Activated T-helper 1 cell treated with Interleukin-2 at 50 U/mL for 16 hours (primary cell): ENCODE data around the gene IGF2BP2.
"Not testable (repeated sequence)": the region's sequence is repeated elsewhere in the genome, so short reads cannot be mapped to it uniquely, and the experiment has no call there.

Experiments used
- DNase-seq: peaks from one replicate; pipeline ENCODE4 v3.0.0-alpha.2; 2020; ENCODE audit warnings: low read depth

IGF2BP2 gene

DNA sequence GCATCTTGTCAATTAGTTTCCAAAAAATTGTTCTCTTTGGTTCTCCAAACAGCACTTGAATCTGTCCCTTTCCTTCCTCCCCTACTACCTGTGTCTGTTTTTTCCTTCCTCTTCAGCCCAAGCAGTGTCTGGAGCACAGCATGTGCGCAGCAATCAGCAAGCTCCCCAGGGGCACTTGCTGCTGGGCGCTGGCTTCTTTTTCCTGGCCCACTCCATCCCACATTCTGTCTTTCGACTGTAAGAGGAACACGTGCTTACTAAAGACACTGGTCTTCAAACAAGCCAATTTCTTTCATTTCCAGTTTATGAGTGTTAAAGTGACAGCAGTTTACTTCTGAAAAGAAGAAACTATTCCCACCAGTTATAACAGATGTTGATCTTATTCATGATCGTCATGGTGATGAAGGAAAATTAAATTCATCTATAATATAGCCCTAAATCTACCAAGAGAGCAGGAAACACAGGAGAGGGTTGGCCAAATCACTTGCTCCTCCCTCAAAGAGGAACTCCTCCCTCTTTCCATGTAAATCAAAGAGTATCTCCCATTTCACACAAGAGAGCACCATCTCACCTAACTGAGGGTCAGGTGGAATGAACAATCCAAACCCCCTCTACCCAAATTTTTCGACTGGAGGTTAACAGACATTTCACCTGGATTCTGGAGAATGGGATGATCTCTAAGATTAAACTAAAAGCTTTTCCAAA lies 115.4 kb downstream of the IGF2BP2 start:
- DNase-seq, result no peak

DNA sequence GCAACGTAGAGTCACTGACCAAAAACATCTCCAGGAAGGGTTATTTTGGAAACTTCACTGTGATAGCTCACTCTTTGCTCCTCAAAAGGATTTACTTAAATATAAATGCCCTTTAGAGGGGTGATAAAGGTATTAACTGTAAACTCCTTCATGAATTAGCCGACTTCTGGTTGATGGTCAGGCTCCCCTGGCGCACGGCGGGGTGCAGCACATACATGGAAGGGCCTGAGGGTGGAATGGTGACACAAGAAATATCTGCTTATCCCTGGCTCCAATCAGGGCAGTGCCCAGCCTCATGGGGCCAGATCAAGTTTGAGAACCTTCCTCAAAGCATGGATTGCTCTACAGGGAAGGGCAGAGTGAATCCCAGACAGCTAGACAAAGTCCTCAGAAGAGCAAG lies 116.5 kb downstream of the IGF2BP2 start:
- no peak for DNase-seq

DNA sequence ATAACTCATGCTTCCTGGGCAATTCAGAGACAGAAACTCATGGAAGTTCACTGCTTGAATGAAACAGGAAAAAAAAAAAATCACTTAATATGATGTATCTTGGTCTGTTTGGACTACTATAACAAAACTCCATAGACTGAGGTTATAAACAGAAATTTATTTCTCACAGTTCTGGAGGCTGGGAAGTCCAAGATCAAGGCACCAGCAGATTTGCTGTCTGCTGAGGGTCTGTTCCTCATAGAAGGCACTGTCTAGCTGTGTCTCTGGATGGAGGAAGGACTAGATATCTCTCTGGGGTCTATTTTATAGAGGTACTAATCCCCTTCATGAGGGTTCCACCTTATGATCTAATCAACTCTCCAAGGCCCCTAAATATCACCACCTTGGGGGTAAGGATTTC lies 119.3 kb downstream of the IGF2BP2 start:
- no peak for DNase-seq

DNA sequence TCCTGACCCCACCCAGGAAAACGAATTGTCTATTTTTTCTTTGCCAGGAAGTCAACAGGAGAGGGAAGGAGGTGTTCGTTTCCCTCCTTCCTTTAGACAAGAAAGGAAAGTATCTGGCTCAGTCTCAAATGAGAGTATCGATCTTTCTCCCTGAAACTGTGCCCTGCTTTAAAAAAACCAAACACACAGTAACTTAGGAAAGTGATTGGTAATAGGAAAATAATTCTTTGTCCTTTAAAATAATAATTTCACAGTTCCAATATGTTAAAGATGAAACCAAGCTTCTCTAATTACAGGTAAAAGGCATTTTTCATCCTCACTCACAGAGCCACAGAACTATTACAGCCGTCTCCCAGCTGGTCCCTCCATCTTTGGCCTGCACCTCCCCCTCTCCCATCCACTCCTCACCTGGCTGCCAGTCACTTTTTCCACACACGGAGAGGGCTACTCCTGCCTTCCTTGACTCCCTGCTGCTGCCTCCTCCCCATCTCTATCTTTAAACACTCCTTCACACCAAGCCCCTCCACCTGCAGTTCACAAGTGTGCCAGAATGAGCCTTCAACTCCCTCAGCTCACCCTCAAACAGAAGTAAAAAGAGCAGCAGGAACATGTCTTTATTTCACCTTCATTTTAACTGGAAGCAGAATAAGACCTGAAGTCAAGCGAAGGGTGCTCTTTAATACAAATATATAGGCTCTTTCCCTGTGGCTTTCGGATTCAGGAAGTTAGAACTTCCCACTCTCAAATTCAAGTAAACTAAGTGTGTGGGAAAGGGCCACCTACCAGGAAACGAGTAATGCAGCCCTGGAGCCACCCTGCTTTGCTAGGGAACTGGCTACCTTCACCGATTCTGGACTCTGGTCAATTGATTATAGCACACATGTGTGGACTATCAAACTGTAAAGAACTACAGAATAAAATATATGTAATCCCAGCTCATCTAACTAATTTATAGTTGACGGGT lies 122.3 kb downstream of the IGF2BP2 start:
- DNase-seq, result no peak

DNA sequence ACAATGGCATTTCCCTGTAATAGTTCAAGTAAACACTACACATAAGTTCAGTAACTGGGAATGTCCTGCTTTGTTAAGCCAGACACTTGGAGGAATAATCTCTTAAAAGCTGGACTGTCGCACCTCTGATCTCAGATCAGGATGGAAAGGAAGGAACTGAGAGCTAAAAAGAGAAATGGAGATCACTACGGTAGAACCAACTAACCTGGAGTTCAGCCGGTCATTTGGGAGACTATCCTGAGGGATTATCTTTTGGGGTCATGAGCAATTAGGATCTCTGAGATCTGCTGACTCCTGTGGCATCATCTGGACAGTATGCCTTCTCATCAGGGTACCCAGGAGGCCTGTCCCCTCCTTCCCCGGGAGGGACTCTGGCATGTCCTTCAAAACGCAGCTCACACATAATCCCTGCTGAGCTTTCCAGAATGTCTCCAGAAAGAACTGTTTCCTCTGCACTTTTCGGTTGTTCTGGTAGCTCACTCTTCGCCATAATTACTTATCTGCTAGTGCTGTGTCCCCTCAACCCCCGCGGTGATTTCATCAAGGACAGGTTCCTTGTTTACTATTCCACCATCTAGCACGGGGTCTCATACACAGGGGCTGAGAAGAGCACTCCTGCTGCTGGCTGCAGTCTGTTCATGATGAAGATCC lies 123.1 kb downstream of the IGF2BP2 start:
- DNase-seq, result no peak

DNA sequence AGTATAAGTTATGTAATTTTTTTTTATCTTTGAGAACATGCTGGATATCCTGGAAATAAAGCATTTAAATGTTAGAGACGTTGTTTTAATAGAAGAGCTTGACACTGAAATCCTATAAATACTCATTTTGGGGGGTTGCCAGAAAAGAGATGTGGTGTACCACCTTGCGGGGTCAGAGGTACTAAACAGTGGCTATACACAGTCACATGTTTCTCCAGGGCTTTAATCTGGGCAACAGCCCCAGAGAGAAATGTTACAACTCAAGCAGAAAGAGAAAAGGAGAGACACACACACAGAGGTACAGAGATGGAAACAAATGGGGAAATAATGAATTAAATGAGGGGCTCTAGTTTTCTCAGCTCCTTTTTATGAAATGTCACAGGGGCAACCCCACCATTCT lies 124.9 kb downstream of the IGF2BP2 start:
- DNase-seq, result no peak

DNA sequence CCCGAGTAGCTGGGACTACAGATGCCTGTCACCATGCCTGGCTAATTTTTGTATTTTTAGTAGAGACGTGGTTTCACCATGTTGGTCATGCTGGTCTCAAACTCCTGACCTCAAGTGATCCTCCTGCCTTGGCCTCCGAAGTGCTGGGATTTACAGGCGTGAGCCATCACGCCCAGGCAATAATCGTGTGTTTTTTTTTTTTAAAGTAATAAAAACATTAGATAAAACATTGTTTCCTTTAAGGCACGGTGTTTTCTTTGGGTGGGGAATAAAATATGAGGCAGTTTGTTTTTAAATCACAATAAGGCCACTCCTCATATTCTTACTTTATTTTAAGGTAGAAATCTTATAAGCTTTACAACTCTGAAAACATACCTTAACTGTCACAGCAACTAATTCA lies 127.6 kb downstream of the IGF2BP2 start:
- DNase-seq, result not testable (repeated sequence)

DNA sequence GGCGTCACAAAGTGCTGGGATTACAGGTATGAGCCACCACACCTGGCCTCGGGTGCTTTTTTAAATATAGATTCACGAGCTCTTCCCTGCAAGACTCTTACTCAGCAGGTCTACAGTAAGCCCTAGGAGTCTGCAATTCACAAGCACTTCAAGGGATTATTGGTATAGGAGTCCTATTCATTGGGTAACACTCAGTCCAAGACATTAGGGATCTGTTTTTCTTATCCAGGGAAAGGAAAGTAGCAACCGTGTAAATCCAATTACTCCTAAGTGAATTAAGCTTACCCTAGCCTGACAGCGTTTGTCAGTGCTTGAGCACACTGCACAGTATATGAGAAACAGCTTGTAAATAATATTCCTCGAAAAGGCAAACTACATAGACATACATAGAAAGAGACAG lies 128.8 kb downstream of the IGF2BP2 start:
- DNase-seq, result no peak

DNA sequence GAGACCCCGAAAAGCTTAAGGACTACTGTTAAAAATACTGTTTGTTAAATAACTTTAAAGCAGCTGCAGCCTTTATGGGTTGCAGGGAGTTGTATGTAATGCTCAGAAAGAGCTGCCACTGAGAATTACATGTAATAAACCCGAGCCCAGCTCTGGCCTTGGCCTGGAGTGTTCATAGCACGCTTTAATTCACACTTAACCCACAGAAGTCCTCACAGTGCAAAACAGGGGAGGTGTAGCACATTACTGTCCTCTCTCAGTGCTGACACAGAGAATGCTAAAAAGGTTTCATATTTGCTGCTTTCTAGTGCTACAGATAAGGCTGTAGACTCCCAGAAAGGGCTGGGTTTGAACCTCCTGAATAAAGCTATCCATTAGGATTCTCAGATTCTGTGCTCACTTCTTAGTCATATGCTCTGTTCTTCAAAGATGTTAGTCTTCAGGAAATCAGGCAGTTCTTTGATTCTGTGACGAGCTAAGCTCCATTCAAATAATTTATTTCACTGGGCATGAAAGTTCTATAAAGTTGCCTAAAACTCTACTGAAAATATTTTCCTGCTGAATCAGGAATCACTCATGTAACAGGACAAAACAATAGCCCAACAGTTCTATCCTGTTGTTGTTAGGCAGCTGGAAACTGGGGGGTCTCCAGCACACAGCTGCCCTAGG lies 130.7 kb downstream of the IGF2BP2 start:
- DNase-seq, result no peak

DNA sequence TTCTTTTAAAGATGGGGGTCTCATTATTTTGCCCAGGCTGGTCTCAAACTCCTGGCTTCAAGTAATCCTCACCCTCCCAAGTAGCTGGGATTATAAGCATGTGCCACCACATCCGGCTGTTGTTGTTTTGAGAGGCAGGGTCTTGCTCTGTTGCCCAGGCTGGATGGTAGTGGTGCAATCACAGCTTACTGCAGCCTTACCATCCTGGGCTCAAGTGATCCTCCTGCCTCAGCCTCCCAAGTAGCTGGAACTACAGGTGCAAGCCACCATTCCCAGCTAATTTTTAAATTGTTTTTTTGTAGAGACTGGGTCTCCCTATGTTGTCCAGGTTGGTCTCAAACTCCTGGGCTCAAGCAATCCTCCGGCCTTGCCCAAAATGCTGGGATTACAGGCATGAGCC lies 133.2 kb downstream of the IGF2BP2 start:
- no peak for DNase-seq

DNA sequence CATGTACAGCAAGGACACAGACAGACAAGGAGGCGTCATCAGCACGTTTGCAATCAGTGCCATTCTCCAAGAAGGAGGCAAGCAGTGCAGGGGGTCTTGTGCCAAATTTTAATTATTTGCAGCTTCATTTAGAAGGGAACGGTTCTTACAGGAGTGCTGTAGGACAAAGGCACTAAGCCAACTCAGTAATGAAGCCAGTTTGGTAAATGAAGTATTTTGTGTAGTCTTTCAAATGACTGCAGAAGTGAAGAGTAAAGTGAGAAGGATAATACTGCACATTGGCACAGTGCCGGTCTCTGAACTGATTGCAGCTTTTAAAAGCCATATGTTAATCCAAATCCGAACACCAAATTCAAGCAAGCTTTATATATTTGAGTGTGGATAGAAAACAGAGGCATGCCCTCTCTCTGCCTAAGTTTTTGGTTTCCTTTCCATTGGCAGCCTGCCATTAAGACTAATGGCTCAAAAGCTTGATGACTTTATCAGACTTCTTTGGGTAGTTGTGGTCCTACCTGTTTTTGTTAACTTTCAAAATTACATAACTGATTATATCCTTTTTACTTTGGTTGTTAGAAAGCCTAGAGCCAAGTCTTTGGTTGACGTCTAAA lies 137.5 kb downstream of the IGF2BP2 start:
- DNase-seq, result no peak

DNA sequence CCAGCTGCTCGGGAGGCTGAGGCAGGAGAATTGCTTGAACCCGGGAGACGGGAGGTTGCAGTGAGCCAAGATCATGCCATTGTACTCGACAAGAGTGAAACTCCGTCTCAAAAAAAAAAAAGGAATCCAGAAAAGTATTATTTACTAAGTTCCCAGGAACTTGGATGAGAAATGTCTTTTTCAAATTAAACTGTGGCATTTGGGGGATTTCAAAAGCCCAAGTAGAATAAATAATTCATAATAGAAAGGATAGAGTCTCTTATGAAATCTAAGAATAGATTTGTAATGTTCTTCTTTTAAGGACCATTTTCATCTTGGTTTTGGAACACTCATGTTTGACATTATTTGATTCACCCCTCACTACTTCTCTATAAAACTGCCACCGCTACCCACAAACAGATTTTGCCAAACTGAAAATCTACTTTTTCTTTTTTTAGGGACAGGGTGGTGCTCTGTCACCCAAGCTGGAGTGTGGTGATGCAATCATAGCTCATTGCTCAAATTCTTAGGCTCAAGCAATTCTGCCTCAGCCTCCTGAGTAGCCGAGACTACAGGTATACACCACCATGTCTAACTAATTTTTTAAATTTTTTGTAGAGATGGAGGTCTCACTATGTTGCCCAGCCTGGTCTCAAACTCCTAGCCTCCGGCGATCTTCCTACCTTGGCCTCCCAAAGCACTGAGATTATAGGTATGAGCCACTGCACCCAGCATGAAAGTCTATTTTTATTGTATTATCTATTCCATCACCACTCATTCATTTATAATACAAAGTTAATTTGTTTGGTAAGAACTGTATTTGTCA lies 139.4 kb downstream of the IGF2BP2 start:
- no peak for DNase-seq

DNA sequence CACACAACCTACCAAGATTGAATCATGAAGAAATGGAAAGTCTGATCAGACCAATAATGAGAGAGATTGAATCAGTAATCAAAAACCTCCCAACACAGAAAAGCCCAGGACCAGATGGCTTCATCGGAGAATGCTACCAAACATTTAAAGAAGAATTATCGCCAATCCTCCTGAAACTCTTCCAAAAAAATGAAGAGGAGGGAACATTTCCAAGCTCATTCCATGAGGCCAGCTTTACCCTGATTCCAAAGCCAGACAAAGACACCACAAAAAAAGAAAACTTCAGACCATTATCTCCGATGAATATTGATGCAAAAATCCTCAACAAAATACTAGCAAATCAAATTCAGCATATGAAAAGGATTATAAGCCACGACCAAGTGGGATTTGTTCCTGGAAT lies 144.6 kb downstream of the IGF2BP2 start:
- no peak for DNase-seq

DNA sequence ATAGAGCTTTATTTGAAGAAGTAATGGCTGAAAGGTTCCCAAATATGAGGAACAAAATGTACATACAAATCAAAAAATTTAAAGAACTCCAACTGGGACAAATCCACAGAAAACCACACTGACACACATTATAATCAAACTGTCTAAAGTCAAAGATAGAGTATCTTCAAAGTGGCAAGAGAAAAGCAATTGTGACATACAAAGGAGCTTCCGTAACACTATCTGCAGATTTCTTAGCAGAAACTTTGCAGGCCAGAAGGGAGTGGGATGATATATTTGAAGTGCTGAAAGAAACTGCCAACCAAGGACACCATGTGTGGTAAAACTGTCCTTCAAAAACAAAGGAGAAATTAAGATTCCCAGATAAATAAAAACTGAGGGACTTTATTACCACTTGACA lies 146.8 kb downstream of the IGF2BP2 start:
- no peak for DNase-seq

DNA sequence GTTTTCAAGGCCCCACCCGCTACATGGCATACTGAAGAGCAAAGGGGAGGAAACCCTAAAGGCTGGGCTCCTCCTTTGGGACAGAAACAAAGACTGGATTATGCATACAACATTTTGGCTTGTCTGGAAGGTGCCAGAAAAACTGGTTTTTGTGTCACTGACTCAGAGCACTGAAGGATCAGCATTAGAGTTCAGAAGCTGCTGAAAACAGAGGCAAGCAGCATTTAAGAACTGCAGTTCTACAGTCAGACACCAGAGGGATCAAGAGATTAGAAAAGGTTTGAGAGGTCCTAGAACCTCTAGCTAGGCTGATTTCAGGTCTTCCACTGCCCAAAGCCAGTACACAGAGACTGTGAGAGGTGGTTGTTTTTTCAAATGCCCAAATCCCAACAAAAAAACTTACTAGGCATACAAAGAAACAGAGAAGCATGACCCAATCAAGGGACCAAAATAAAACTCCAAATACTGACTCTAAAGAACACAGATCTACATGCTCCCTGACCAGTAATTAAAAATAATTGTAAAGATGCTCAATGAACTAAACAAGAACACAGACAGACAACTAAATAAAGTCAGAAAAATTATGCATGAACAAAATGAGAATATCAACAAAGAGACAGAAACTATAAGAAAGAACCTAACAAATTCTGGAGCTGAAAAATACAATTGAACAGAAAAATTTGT lies 147.6 kb downstream of the IGF2BP2 start:
- no peak for DNase-seq

DNA sequence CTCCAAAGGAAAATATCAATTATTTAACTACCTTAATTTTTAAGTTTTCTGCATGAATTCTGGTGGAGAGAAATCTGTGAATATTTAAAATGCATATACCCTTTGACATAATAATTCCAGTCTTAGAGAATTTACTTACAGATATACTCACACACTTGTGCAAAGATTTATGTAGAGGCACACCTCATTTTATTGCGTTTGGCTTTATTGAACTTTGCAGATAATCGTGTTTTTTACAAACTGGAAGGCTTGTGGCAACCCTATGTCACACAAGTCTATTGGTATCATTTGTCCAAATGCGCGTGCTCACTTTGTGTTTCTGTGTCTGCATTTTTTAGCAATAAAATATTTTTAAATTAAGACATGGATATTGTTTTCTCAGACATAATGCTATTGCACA lies 157.3 kb downstream of the IGF2BP2 start:
- no peak for DNase-seq

DNA sequence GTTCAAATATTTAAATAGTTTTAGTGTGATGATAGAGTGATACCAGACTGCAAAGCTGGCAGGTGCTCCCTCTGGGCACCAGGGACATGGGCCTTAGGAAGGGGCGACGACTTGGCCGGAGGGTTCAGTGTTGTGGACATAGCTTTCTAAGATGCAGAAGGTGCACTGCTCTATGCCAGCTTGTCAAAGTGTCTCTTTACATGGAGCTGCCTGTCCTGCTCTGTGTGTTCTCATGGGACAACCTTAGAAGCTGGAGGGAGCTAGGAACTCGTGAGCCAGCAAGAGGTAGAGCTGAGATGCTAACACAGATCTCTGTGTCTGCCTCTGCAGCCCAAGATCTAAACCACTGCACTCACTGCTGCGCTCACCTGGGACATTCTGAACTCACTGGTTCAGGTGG lies 160.9 kb downstream of the IGF2BP2 start:
- no peak for DNase-seq

DNA sequence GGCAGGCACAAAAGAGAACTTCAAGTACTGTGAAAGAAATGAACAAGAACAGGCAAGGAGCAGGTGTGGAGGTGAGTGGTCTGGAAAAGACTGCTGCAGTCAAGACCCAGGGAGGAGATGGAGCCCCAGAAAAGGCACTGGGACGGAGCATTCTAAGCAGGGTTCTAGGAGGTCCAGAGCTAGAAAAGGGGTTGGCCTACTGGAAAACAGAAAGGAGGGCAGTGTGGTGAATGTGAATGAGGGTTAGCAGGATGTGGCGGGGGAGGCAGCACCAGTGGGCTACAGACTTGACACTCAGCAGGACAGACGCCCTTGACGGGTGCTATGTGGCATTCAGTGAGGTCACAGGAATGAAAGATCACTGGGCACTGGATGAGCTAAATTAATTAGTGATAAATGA lies 163.1 kb downstream of the IGF2BP2 start:
- DNase-seq, result no peak

DNA sequence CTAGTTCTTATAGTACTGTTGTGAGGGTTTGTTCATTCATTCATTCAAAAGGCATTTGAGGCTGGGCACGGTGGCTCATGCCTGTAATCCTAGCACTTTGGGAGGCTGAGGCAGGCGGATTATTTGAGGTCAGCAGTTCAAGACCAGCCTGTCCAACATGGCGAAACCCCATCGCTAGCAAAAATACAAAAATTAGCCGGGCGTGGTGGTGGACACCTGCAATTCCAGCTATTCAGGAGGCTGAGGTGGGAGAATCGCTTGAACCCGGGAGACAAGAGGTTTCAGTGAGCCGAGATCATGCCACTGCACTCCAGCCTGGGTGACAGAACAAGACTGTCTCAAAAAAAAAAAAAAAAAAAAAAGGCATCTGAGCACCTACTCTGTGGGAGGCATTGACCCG lies 163.5 kb downstream of the IGF2BP2 start:
- not testable (repeated sequence) for DNase-seq
